Endothelial cell of umbilical vein (primary cell): ENCODE data around the gene IL4R. TPM values are rescaled to one million over a fixed set of nuclear protein-coding genes. Genes with fewer than 3 reads are reported as not detected.

Experiments used
- BruUV-seq: library from RNA; stranded (reverse); fragments of 400-500 nt; replicated peaks from 2 replicates; lab custom pipeline; 2021; lab: Mats Ljungman, UMichigan
- CTCF ChIA-PET: fragments of 300-600, 350-600 bp; sonication (Branson Sonifier 250); formaldehyde crosslinking; loops from one replicate; lab custom pipeline; 2021; ENCODE audit warnings: antibody characterized with exemption, inconsistent platforms; lab: Charles Lee
- POLR2A ChIA-PET: fragments of 300-600, 350-600 bp; sonication (Branson Sonifier 250); formaldehyde crosslinking; loops from one replicate; lab custom pipeline; 2021; ENCODE audit warnings: antibody characterized with exemption, inconsistent platforms; lab: Charles Lee
- DNase-seq: peaks from one replicate; pipeline ENCODE4 v3.0.0-alpha.2; 2011; ENCODE audit warnings: low read depth, low spot score
- FAIRE-seq: peaks from 2 replicates; lab custom pipeline; 2011; peaks lifted over from hg19 to GRCh38; lab: Jason Lieb, UNC
- H2AFZ ChIP-seq: 2 replicates; pipeline ENCODE4 v1.6.0; 2012; ENCODE audit warnings: low read depth, low read length, control low read depth, inconsistent platforms
- H3K27ac ChIP-seq: 2 replicates; pipeline ENCODE4 v1.5.1; 2011; ENCODE audit warnings: low read depth, mild to moderate bottlenecking, control low read depth, low read length, moderate library complexity; ENCODE audit not compliant: insufficient read depth
- H3K27me3 ChIP-seq, 2 experiments: 2 replicates each; pipeline versions ENCODE4 v1.6.0 to v1.6.1; 2011; ENCODE audit warnings: low read length in 2 of 2, mixed read lengths in 1 of 2; ENCODE audit not compliant: control insufficient read depth in 2 of 2, insufficient read depth in 2 of 2
- H3K36me3 ChIP-seq, 2 experiments: 2 replicates in 1 of 2; 3 replicates in 1 of 2; pipeline ENCODE4 v1.5.1; 2011; ENCODE audit warnings: low read length in 2 of 2, mild to moderate bottlenecking in 1 of 2, moderate library complexity in 1 of 2; ENCODE audit not compliant: control insufficient read depth in 2 of 2, insufficient read depth in 2 of 2; ENCODE audit errors: extremely low read depth in 1 of 2
- H3K4me1 ChIP-seq: 3 replicates; pipeline ENCODE4 v1.5.1; 2011; ENCODE audit warnings: mild to moderate bottlenecking, low read length; ENCODE audit not compliant: control insufficient read depth, insufficient read depth; ENCODE audit errors: extremely low read depth
- H3K4me2 ChIP-seq: 2 replicates; pipeline ENCODE4 v1.6.1; 2011; ENCODE audit warnings: low read length, control low read depth, mixed read lengths; ENCODE audit not compliant: insufficient read depth
- H3K4me3 ChIP-seq, 3 experiments: fragments of 200-600 bp in 1 of 3; sonication (generic), shearing (Covaris generic) in 1 of 3; replicated peaks in 1 of 3; 2 replicates each; pipeline ENCODE4 v1.5.1; 2011 to 2016; ENCODE audit warnings: control low read depth in 3 of 3, low read length in 3 of 3, mild to moderate bottlenecking in 2 of 3, inconsistent platforms in 1 of 3, low read depth in 1 of 3, moderate library complexity in 1 of 3; ENCODE audit not compliant: insufficient read depth in 1 of 3
- H3K79me2 ChIP-seq: 2 replicates; pipeline ENCODE4 v1.6.0; 2012; ENCODE audit warnings: low read length, inconsistent platforms; ENCODE audit not compliant: control insufficient read depth, insufficient read depth
- H3K9ac ChIP-seq: replicated peaks from 2 replicates; pipeline ENCODE3; 2011; ENCODE audit warnings: low read length, control low read depth; ENCODE audit not compliant: insufficient read depth; ENCODE audit errors: extremely low read depth
- H3K9me1 ChIP-seq: replicated peaks from 3 replicates; pipeline ENCODE4 v1.6.0; 2011; ENCODE audit warnings: mild to moderate bottlenecking, low read length; ENCODE audit not compliant: control insufficient read depth, insufficient read depth; ENCODE audit errors: extremely low read depth
- H3K9me3 ChIP-seq: replicated peaks from 2 replicates; pipeline ENCODE4 v1.5.1; 2012; ENCODE audit warnings: low read length, inconsistent platforms; ENCODE audit not compliant: control insufficient read depth, insufficient read depth
- H4K20me1 ChIP-seq: replicated peaks from 2 replicates; pipeline ENCODE3; 2011; ENCODE audit warnings: mild to moderate bottlenecking, low read length; ENCODE audit not compliant: control insufficient read depth, insufficient read depth; ENCODE audit errors: extremely low read depth
- EZH2 ChIP-seq: IDR thresholded peaks from 2 replicates; pipeline ENCODE4 v1.6.1; 2012; ENCODE audit warnings: borderline replicate concordance, low read depth, mild to moderate bottlenecking, moderate library complexity, low read length, inconsistent platforms; ENCODE audit not compliant: severe bottlenecking
- FOS ChIP-seq: IDR thresholded peaks from 2 replicates; pipeline ENCODE4 v1.6.1; 2011; ENCODE audit warnings: mild to moderate bottlenecking, low read length, moderate library complexity, borderline replicate concordance; ENCODE audit not compliant: insufficient read depth
- GATA2 ChIP-seq: IDR thresholded peaks from 2 replicates; pipeline ENCODE4 v1.7.0; 2011; ENCODE audit warnings: low read depth, mild to moderate bottlenecking, moderate library complexity, mixed read lengths, low read length; ENCODE audit not compliant: insufficient read length, insufficient read depth
- JUN ChIP-seq: IDR thresholded peaks from 2 replicates; pipeline ENCODE4 v1.6.1; 2011; ENCODE audit warnings: borderline replicate concordance, low read depth; ENCODE audit not compliant: insufficient read length, insufficient read depth
- MYC ChIP-seq: IDR thresholded peaks from one replicate; pipeline ENCODE4 v1.6.1; 2011; ENCODE audit warnings: mild to moderate bottlenecking, low read depth, low read length
- POLR2A ChIP-seq: IDR thresholded peaks from 2 replicates; pipeline ENCODE4 v1.6.1; 2012; ENCODE audit warnings: low read depth, mild to moderate bottlenecking, control low read depth, low read length
- POLR2AphosphoS5 ChIP-seq: IDR thresholded peaks from 2 replicates; pipeline ENCODE4 v1.6.1; 2012; ENCODE audit warnings: low read depth, mild to moderate bottlenecking, control low read depth, low read length, moderate library complexity; ENCODE audit not compliant: insufficient read depth
- dilution Hi-C: fragments of 300-500 bp; cut with MboI; formaldehyde crosslinking; loops from one replicate; pipeline ENCODE4 v1.15.0; 2019; ENCODE audit warnings: low sequenced_read_pairs; ENCODE audit not compliant: extremely low pct_ligation_motif_present
- intact Hi-C: fragments of 100-400 bp; cut with micrococcal nuclease; formaldehyde crosslinking; loops from one replicate; pipeline ENCODE4 v1.10.0; 2022
- polyA plus RNA-seq, 4 experiments: library from polyadenylated mRNA; depleted of rRNA in 3 of 4; stranded (reverse) in 3 of 4; unstranded in 1 of 4; fragments of >200 nt; gene quantifications; 2 replicates each; pipeline versions ENCODE4 v1.2.1 to v1.2.3, GENCODE V29; 2011 to 2012; ENCODE audit warnings: missing spikeins in 1 of 4
- total RNA-seq: library from RNA; stranded (reverse); gene quantifications from 2 replicates; pipeline ENCODE4 v1.2.3, GENCODE V29; 2021
- TF ChIP-seq, protein P1 (sequence below), 2 donors: IDR thresholded peaks; 1 replicate in 1 of 2; 2 replicates in 1 of 2; pipeline ENCODE4 v1.5.1; 2011; ENCODE audit warnings: low read length in 2 of 2, mild to moderate bottlenecking in 2 of 2, moderate library complexity in 2 of 2, control low read depth in 1 of 2, inconsistent platforms in 1 of 2, low read depth in 1 of 2; ENCODE audit not compliant: insufficient read depth in 1 of 2; ENCODE audit errors: extremely low read depth in 1 of 2
- TF ChIP-seq, protein P2 (sequence below): IDR thresholded peaks from 2 replicates; pipeline ENCODE4 v1.6.1; 2011; ENCODE audit not compliant: insufficient read depth, insufficient read length

IL4R gene
- total and polyA plus RNA-seq, 2 donors (not counting 3 experiments of a cell fraction or from before 2014, with no cell fraction given), result 138 to 139 TPM

DNA sequence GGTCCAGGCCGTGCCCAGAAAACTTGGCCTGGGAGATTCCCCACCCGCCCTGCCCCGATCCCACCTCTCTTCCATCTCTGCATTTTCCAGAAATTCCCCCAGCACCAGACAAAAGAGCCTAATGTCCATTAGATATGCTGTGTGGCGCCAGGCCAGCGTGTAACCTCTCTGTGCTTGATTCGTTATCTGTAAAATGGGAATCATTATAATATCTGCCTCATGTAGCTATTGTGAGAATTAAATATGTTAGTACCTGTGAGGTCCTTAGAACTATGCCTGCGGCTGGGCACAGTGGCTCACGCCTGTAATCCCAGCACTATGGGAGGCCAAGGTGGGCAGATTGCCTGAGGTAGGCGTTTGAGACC, 54.6 kb downstream of the IL4R start:
- Histone ChIP-seq H3K27me3 (no peaks in the 10 kb centered on the region), H3K9ac (no peak overlapping the region), H3K36me3 (peaks cover 0 to 7% of the 10 kb centered on the region in 2 experiments), H2AFZ (no peak overlapping the region), H3K4me3 (no peak overlapping the region), H3K4me2 (no peak overlapping the region), H3K27ac (no peak overlapping the region), H4K20me1 (no peaks in the 10 kb centered on the region), H3K9me3 (no peaks in the 10 kb centered on the region), H3K79me2 (no peaks in the 10 kb centered on the region), H3K4me1 (peaks cover 19% of the 10 kb centered on the region), H3K9me1 (no peaks in the 10 kb centered on the region)
- TF ChIP-seq, protein P1, sequence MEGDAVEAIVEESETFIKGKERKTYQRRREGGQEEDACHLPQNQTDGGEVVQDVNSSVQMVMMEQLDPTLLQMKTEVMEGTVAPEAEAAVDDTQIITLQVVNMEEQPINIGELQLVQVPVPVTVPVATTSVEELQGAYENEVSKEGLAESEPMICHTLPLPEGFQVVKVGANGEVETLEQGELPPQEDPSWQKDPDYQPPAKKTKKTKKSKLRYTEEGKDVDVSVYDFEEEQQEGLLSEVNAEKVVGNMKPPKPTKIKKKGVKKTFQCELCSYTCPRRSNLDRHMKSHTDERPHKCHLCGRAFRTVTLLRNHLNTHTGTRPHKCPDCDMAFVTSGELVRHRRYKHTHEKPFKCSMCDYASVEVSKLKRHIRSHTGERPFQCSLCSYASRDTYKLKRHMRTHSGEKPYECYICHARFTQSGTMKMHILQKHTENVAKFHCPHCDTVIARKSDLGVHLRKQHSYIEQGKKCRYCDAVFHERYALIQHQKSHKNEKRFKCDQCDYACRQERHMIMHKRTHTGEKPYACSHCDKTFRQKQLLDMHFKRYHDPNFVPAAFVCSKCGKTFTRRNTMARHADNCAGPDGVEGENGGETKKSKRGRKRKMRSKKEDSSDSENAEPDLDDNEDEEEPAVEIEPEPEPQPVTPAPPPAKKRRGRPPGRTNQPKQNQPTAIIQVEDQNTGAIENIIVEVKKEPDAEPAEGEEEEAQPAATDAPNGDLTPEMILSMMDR (IDR thresholded peaks at IDR 0.05; ENCODE audit: extremely low read depth in 1 of 2, insufficient read depth in 1 of 2, low read depth in 1 of 2, low read length in 2 of 2), result no peak
- TF ChIP-seq POLR2A (no peak), MYC (no peak), GATA2 (no peak), JUN (no peak), POLR2AphosphoS5 (no peak), EZH2 (no peak), FOS (no peak)
- TF ChIP-seq, protein P2, sequence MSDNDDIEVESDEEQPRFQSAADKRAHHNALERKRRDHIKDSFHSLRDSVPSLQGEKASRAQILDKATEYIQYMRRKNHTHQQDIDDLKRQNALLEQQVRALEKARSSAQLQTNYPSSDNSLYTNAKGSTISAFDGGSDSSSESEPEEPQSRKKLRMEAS, result no peak
- ChIA-PET POLR2A (interaction anchor here (0.9 to 1.2 kb wide), 4 partner anchors 33 to 189 kb away, joined by 3 to 6 read pairs (median 4); no protein-coding TSS in a partner anchor), CTCF (interaction anchor here (0.6 to 5.7 kb wide), 32 partner anchors 13 to 258 kb away, joined by 3 to 299 read pairs (median 5); partner anchors contain the start of gene KDM8)
- no TSS peak for BruUV-seq
- dilution Hi-C loops (no loop called here), intact Hi-C loops (loop anchor here (1.0 to 5.0 kb wide), 4 partner anchors 36 to 213 kb away; no protein-coding TSS in a partner anchor)
- FAIRE-seq, result no peak
- DNase-seq, result no peak
